Choroid plexus epithelial cell (primary cell): ENCODE results near the gene DENND1B.
"Not testable (repeated sequence)": the region's sequence is repeated elsewhere in the genome, so short reads cannot be mapped to it uniquely, and the experiment has no call there.

ENCODE experiments used
- DNase-seq: peaks from one replicate; pipeline ENCODE4 v3.0.0-alpha.2; 2010; ENCODE audit warnings: low read depth
- H3K4me3 ChIP-seq: 2 replicates; pipeline ENCODE4 v1.5.1; 2011; ENCODE audit warnings: low read depth, mild to moderate bottlenecking, control low read depth, low read length, moderate library complexity
- TF ChIP-seq, protein P1 (sequence below): conservative IDR thresholded peaks from 2 replicates; pipeline ENCODE4 v1.5.1; 2011; ENCODE audit warnings: low read depth, mild to moderate bottlenecking, control low read depth, inconsistent platforms, low read length, moderate library complexity

The DENND1B gene

DNA sequence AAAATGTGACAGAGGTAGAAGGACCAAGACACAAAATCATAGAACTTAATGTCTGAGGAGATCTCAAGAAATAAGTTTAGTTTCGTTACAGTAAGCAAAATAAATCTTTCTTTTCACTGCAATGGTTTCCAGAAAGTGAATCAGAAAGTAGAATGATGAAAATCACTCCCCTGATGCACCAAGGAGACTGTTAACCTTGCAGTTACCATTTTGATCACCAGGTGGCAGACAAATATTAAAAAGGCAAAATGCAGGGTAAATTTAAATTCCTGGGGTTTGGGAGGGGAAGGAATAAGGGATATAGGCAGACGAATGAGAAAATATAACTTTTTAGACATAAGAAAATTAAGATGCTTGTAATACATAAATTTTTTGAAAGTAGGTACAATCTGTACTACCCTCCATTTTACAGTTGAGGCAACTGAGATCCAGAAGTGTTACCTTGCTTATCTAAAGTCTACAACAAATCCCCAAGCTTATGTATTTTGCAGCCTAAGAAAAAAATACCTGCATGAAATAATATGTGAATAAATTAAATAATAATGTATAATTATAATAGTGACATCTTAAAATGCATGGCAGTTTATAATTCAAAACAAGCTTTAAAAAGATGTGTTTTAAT, 254.1 kb downstream of the DENND1B start:
- H3K4me3 ChIP-seq = no peak overlapping the region
- peak; percentile 63 for DNase-seq
- TF ChIP-seq, protein P1, sequence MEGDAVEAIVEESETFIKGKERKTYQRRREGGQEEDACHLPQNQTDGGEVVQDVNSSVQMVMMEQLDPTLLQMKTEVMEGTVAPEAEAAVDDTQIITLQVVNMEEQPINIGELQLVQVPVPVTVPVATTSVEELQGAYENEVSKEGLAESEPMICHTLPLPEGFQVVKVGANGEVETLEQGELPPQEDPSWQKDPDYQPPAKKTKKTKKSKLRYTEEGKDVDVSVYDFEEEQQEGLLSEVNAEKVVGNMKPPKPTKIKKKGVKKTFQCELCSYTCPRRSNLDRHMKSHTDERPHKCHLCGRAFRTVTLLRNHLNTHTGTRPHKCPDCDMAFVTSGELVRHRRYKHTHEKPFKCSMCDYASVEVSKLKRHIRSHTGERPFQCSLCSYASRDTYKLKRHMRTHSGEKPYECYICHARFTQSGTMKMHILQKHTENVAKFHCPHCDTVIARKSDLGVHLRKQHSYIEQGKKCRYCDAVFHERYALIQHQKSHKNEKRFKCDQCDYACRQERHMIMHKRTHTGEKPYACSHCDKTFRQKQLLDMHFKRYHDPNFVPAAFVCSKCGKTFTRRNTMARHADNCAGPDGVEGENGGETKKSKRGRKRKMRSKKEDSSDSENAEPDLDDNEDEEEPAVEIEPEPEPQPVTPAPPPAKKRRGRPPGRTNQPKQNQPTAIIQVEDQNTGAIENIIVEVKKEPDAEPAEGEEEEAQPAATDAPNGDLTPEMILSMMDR = peak; percentile 74

DNA sequence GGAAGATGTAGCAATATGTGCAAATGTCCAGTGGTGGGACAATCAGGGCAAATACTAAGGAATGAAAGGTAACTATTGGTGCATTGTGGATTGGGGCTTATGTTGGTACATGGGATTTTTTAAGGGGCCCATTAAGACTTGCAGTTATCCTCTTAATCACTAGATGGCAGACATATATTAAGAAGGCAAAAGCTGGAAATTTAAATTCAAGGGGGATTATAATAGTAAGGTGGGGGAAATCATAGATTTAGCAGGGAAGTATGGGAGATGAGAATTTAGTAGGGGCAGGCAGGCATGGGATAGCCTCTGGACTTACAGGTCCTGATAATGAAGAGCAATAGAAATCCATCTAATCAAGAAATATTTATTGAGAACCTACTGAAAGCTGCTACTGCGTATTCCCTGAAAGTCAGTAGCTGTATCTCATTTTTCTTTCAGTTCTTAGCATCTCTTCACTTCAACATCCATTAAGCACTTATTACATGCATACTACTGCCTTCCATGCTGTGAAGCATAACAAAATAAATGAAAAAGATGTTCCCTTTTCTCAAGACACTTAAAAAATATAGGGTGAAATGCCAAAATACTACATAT, 255.4 kb downstream of the DENND1B start:
- peak; percentile 49 for DNase-seq
- no peak overlapping the region for H3K4me3 ChIP-seq
- TF ChIP-seq, protein P1 = peak; percentile 48

DNA sequence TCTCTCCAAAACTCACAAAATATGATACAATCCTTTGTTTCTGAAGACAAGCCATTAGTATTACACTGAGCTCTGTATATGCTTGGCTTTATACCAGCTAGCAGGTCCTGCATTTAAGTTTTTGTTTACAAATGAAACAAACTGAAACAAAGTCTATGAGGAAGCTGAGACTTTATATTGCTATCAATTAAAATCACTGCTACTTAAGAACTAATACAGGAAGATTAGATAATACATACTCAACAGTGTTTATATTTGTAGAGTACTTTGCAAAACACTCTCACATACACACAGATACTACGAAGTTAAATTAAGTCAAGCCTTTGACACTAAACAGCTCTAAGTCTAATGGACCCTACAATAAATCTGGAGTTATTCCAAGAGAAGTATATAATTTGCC, 259.9 kb downstream of the DENND1B start:
- DNase-seq = no peak
- no peak overlapping the region for H3K4me3 ChIP-seq
- TF ChIP-seq, protein P1 = no peak

DNA sequence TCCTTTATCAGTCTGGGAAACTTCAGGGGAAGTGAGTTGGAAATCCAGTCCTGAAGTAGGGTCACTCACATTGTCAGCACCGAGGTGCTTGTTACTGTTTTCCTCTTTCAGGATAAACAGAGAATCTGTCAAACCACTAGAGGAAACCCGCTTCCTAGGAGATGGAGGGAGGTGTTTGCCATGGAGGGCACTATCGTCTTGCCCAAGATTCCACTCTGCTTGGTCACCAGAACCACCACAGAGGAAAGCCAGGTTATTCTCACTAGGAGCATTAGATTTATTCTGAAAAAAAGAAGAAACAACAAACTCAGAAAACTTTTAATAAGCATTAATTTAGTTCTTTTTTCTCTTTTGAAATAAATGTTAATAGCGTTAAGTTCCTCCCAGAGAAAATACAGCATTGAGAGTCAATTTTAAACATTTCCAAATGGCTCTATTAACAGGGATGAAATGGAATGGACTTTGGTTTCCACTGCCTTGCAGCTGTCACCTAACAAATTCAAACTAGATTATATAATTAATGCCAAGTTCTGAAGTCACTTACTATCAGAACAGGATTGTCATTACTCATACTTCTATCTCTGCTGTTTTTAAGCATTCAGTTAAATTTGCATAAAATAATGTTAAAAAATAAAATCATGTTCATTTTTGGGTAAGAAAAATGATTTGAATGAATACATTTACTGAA, 264.4 kb downstream of the DENND1B start:
- TF ChIP-seq, protein P1 = no peak
- DNase-seq = no peak
- no peak overlapping the region for H3K4me3 ChIP-seq

DNA sequence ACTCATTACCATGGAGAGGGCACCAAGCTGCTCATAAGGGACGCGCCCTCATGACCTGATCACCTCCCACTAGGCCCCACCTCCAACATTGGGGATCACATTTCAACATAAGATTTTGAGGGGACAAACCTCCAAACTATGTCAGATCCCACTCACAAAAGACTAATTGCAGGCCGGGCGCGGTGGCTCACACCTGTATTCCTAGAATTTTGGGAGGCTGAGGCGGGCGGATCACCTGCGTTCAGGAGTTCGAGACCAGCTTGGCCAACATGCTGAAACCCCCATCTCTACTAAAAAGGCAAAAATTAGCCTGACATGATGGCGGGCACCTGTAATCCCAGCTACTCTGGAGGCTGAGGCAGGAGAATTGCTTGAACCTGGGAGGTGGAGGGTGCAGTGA, 278.6 kb downstream of the DENND1B start:
- TF ChIP-seq, protein P1 = no peak
- H3K4me3 ChIP-seq = no peak overlapping the region
- DNase-seq = no peak

DNA sequence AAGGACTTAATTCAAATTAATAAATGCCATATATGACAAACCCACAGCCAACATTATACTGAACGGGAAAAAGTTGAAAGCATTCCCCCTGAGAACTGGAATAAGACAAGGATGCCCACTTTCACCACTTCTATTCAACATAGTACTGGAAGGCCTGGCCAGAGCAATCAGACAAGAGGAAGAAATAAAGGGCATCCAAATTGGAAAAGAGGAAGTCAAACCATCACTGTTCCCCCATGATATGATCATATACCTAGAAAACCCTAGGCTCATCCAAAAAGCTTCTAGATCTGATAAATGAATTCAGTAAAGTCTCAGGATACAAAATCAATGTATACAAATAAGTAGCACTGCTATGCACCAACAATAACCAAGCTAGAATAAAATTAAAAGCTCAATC, 283.8 kb downstream of the DENND1B start:
- not testable (repeated sequence) for DNase-seq, H3K4me3 ChIP-seq

DNA sequence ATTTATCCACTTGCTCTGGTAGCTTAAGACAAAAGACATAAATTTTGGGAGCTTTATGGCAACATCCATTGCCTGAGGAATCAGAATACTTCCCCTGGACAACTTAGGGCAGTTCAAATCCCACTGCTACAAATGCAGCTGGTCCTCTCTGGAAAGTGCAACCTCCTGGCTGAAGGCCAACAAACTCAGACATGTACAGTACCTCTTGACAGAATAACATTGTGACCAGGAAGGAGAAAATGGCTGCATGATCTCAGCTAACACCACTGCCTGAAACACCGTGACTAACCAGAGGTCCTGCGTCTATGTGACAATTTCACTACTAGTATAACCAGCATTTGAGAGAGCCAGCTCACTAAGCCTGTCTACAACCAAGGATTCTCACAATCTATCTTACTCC, 288.3 kb downstream of the DENND1B start:
- no peak overlapping the region for H3K4me3 ChIP-seq
- TF ChIP-seq, protein P1 = no peak
- peak; percentile 39 for DNase-seq
